HG02678 (cell line): ENCODE results near the gene SLC22A1.
"Not testable (repeated sequence)": the region's sequence is repeated elsewhere in the genome, so short reads cannot be mapped to it uniquely, and the experiment has no call there.

Source experiments
- ATAC-seq: cut with Tn5 transposase; IDR thresholded peaks from one replicate; pipeline ENCODE4 v1.9.1; 2021; ENCODE audit warnings: mild to moderate bottlenecking, moderate library complexity; ENCODE audit not compliant: unreplicated experiment

The SLC22A1 gene

GRCh38 chr6:160137130-160137988, 15.7 kb downstream of the SLC22A1 start:
- ATAC-seq, result no peak

- ATAC-seq, result peak; percentile 62
These were observed 16.6 kb downstream of the SLC22A1 start for GRCh38 chr6:160137989-160138835.

DNA sequence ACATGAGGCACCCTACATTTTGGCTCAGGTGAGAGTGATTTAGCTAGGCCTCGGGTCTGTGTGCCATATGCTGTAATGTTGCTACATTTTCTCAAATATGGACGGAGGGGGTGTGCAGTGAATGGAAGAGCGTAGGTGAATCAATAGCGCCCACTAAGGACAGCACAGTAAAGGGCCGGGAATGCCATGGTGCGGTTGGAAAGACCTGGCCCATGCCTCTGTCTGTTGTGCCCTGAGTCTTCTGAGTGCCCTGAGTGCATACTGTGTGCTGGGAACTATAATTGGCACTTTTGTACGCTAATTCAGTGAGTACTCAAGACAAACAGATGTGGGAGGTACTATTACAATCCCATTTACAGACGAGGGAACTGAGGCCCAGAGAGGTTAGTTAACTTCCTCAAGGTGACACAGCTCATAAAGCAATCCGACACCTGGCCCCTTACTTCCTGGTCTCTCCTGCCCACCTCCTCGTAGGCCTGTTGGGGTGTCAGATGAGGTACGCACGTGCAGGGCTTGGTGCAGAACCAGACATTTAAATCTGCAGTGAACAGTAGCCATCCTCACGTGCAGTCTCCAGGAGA, 17.3 kb downstream of the SLC22A1 start:
- no peak for ATAC-seq

GRCh38 chr6:160139420-160139851, 17.8 kb downstream of the SLC22A1 start:
- no peak for ATAC-seq

- not testable (repeated sequence) for ATAC-seq
These were observed 18.9 kb downstream of the SLC22A1 start for GRCh38 chr6:160140493-160140892.

DNA sequence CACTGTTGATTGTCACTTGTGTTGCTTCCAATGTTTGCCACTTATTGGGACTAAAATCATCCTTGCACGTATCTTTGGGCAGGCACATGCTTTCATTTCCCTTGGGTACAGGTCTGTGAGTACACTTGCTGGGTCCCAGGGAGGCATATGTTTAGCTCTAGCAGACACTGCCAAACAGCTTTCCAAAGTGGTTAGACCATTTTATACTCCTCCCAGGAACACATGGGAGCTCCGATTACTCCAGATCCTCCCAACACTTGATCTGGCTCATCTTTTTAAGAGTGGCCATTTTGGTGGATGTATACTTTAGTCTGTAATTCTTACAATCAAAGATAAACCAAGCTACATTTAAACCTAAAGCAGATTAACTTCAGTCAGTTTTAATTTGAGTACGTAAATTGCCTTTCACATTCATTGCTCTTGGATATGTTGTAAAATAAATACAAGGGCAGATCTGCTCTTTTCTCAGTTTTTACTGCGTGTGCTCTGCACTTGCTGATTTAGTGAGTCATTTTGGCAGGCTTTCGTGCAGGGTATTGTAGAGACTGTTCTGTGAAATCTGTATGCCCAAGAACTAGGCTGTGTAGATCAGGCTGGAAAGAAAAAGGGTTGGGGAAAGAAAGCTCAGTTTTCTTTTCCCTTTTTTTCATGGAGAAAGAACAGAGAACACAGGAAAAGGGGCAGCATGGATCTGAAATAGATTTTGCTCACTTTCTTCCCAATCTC, 19.5 kb downstream of the SLC22A1 start:
- ATAC-seq, result no peak

DNA sequence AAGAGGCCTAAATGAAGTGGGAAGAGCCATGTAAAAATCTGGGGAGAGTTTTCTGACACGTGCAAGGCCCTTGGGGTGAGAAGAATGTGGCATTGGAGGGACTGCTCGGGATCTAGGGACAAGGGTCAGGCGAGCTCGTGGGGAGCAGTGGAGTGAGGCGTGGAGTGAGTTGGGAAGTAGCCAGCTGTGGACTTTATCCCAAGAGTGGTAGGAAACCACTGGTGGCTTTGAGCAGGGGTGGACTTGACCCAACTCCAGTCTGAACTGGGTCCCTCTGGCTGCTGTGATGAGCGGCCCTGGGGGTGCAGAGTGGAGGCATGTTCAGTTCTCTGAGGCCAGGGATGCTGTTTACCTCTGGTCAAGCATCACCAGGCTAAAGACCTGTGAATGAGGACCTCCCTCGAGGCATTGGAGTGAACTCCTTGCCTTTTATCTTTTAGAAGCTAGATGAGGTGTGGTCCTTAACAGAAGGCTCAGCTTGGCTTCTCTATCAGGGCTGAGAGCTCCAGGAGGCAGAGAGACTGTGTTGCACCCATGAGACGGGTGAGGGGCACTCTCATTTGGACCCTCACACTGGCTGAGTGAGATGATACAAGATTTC, 20.6 kb downstream of the SLC22A1 start:
- ATAC-seq, result no peak

DNA sequence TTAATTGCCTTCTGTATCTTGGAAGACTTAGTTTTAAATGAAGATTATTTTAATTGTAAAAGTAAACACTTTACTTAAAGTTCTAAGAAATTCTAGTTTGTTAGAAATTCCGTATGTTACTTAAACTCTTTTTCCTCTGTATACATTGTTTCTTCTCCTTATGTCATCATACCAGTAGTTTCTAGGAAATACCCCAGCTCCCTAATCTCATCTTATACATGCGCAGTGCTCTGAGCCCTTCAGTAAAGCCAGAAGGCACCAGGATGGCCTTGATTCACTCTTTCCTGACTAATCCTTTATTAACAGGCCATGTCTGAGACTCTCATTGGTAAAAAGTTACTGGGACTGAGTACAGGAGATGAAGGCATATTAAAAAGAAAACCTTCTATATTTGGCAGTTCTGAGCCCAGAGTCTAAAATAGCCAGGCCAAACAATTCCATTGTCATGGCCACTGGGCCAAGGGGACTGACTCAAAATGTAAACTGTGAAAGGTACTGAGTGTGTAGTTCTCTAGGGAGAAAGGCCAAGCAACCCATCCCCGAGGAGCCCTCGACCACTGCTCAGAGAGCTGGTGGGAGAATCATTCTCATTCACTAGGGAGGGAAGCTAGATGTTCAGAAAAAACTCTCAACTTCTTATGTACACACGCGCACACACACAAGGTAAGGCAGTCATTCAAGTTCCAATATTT, 25.0 kb downstream of the SLC22A1 start:
- ATAC-seq, result no peak

GRCh38 chr6:160147146-160147536, 25.5 kb downstream of the SLC22A1 start:
- no peak for ATAC-seq

DNA sequence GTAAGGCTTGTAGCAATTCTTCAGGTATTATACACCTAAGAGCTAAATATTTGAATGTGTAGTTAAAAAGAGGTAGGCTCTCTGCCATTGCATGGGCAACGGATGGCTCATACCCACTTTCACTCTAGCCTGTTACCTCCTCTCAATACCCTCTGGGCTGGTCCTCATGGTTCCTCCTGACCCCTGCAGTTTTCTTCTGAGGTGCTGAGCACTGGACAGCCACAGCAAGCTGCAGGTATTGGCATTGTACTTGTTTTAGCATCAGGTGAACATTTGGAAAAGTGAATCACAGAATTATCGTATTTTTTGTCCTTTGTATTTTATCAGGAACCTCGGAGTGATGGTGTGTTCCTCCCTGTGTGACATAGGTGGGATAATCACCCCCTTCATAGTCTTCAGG, 32.9 kb downstream of the SLC22A1 start:
- no peak for ATAC-seq

GRCh38 chr6:160156842-160157241, 35.2 kb downstream of the SLC22A1 start:
- ATAC-seq, result no peak

GRCh38 chr6:160160450-160160849, 38.8 kb downstream of the SLC22A1 start:
- no peak for ATAC-seq

DNA sequence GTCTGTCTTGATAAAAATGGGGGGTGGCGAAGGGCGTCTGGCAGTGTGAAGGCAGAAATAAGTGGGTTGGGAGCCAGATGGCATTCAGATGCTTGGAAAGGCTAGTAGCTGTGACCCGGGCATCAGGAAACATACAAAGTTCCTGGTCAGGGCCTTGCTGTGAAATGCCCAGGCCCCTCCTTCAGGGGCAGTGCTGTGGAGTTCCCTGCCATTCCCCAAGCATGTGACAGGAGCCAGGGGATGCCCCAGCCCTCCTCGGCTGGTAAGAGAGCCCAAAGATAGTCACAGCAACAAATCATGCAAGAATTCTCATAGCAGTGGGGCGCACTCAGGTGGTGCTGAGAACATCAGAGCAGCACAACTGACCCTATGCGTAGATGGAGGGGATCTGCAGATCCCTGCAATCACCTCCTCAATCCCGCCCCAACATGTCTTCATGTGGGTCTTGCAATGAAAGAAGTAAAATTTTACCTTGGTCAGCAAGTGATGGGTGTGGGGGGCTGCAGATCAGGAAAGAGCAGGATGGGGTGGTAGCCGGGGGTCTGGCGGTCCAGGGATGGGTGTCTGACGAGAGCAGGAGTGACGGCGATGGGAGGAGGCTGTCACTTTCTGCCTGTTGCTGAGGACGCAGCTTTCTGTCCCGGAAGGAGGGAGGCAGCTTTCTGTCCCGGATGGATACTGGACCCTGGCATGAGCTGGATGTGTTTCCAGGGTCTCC, 39.5 kb downstream of the SLC22A1 start:
- ATAC-seq, result no peak

DNA sequence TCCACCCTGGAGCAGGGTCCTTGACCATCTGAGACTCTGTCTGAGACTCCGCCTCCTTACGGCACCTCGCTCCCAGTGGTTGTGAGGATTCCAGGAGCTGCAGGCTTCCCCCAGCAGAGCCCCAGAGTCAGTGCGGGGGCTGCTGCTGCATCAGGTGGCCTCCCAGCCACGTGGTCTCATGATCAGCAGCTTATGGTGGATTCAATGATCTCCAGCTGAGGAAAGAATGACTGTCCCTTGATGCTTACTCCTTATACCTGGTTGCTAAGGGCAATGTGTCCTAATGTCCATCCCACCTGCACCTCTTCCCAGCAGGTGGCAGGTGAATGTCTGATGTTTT, 40.0 kb downstream of the SLC22A1 start:
- ATAC-seq, result no peak

DNA sequence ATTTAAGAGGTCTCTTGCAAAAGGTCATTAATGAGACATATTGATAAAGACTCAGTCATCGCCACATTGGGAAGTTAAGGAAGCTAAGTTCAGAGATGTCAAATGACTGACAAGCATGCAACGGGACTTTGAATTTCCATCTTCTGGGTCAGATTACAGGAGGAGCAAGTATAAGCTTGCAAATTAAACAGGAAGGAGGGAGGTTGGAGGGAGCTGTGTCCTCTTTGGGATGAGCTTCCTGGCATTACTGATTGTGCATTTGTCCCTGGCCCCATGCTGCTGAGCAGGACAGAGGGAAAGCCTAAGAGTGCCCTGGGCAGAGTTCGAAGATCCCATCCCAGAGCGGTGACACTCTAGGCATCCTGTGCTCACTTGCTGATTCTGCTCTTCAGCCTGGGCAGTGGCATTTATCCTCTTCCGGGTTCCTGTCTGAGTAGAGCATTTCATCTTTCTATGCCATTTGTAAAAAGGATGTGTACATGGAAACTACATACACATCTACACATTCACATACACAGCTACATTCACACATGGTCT, 40.5 kb downstream of the SLC22A1 start:
- ATAC-seq, result no peak

GRCh38 chr6:160163425-160163824, 41.8 kb downstream of the SLC22A1 start:
- no peak for ATAC-seq

DNA sequence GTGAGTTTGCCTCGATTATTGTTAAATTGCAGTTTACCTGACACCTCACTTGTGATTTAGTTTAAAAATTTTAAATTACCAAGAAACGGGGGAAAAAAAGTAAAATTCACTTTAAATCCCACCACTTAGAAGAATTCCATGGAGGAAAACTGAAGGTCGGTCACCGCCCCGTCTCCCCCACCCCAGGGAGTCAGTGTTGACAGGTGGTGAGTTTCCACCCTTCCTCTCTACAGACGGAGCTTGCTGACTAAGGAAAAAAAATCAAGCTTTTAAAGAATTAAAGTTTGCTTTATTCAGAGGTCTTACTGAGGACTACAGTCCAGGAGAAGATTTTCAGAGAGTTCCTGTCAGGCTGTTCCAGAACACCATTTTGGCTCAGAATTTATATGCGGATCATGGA, 42.3 kb downstream of the SLC22A1 start:
- no peak for ATAC-seq

- ATAC-seq, result not testable (repeated sequence)
These were observed 44.3 kb downstream of the SLC22A1 start for GRCh38 chr6:160165928-160166327.
